ENCODE measurements around the gene SLC1A1. TPM values are rescaled to one million over a fixed set of nuclear protein-coding genes. Genes with fewer than 3 reads are reported as not detected.

The SLC1A1 gene
- total RNA-seq, 1 experiment from 2014 or later, result 0.05 TPM

- CTCF ChIA-PET, result no interaction called here
- POLR2A ChIA-PET, result no interaction called here
- in situ Hi-C loops (cut with HindIII; ENCODE audit: low pct_unique_long_range_greater_than_20kb, low sequenced_read_pairs), result no loop called here
- Histone ChIP-seq H3K9me3 (ENCODE audit: control insufficient read depth, insufficient read depth, low read depth, low read length) (no peaks in the 10 kb centered on the region), H3K36me3 (ENCODE audit: control insufficient read depth, insufficient read depth, low read length) (no peaks in the 10 kb centered on the region), H3K27ac (ENCODE audit: low read length) (no peak overlapping the region), H3K27me3 (ENCODE audit: control insufficient read depth, insufficient read depth, low read length) (no peaks in the 10 kb centered on the region), H3K4me1 (ENCODE audit: control insufficient read depth, insufficient read depth, low read length) (no peaks in the 10 kb centered on the region), H3K4me3 (ENCODE audit: low read depth in 2 of 2, low read length in 2 of 2) (no peak overlapping the region)
- intact Hi-C loops (cut with micrococcal nuclease; ENCODE audit: unreplicated experiment), result no loop called here
- DNase-seq (ENCODE audit: low read depth, low spot score), result no peak
- no peak for ATAC-seq
- no peak for TF ChIP-seq CTCF (IDR thresholded peaks at IDR 0.05)
- TF ChIP-seq TCF7L2 (IDR thresholded peaks at IDR 0.05; ENCODE audit: low read depth, low read length), result no peak
- TF ChIP-seq REST (IDR thresholded peaks at IDR 0.05; ENCODE audit: insufficient read depth in 1 of 2, low read depth in 2 of 2, low read length in 1 of 2), result no peak
- no peak for TF ChIP-seq SIN3A (IDR thresholded peaks at IDR 0.05; ENCODE audit: borderline replicate concordance, insufficient read depth, low read depth, low read length)
- no peak for TF ChIP-seq POLR2AphosphoS5 (IDR thresholded peaks at IDR 0.05; ENCODE audit: low read depth, low read length)
- no TSS peak for BruUV-seq (replicated peaks)
Measured at GRCh38 chr9:4596165-4596922, 106.1 kb downstream of the SLC1A1 start.

- in situ Hi-C loops (cut with HindIII; ENCODE audit: low pct_unique_long_range_greater_than_20kb, low sequenced_read_pairs), result no loop called here
- TF ChIP-seq CTCF (IDR thresholded peaks at IDR 0.05) (no peak), REST (IDR thresholded peaks at IDR 0.05; ENCODE audit: insufficient read depth in 1 of 2, low read depth in 2 of 2, low read length in 1 of 2) (no peak), POLR2AphosphoS5 (IDR thresholded peaks at IDR 0.05; ENCODE audit: low read depth, low read length) (no peak), TCF7L2 (IDR thresholded peaks at IDR 0.05; ENCODE audit: low read depth, low read length) (no peak), SIN3A (IDR thresholded peaks at IDR 0.05; ENCODE audit: borderline replicate concordance, insufficient read depth, low read depth, low read length) (no peak)
- intact Hi-C loops (cut with micrococcal nuclease; ENCODE audit: unreplicated experiment), result no loop called here
Measured at GRCh38 chr9:4600368-4600767, 110.1 kb downstream of the SLC1A1 start.

More at GRCh38 chr9:4600368-4600767, 110.1 kb downstream of the SLC1A1 start:
- H3K4me1 ChIP-seq (ENCODE audit: control insufficient read depth, insufficient read depth, low read length), result no peaks in the 10 kb centered on the region
- no TSS peak for BruUV-seq (replicated peaks)
- no peaks in the 10 kb centered on the region for H3K27me3 ChIP-seq (ENCODE audit: control insufficient read depth, insufficient read depth, low read length)
- no peaks in the 10 kb centered on the region for H3K9me3 ChIP-seq (ENCODE audit: control insufficient read depth, insufficient read depth, low read depth, low read length)
- no peak for ATAC-seq
- H3K27ac ChIP-seq (ENCODE audit: low read length), result no peak overlapping the region
- ChIA-PET POLR2A (no interaction called here), CTCF (no interaction called here)
- no peak overlapping the region for H3K4me3 ChIP-seq (ENCODE audit: low read depth in 2 of 2, low read length in 2 of 2)
- no peaks in the 10 kb centered on the region for H3K36me3 ChIP-seq (ENCODE audit: control insufficient read depth, insufficient read depth, low read length)
- DNase-seq (ENCODE audit: low read depth, low spot score), result no peak

Data from Panc1 (cell line).